GM19035 (cell line): ENCODE data around the gene NHP2.
A peak's percentile ranks its signal among the peaks of the same experiment; 100 is the strongest.
"Not testable (repeated sequence)": the region's sequence is repeated elsewhere in the genome, so short reads cannot be mapped to it uniquely, and the experiment has no call there.

ENCODE experiments used
- ATAC-seq: cut with Tn5 transposase; IDR thresholded peaks from one replicate; pipeline ENCODE4 v1.9.1; 2021; ENCODE audit not compliant: unreplicated experiment

The NHP2 gene

GRCh38 chr5:178153530-178154340 lies at the start of gene NHP2:
Gene NHP2 (minus strand): TSS chr5:178153885. CDS start chr5:178153817, 68 bp downstream.
- ATAC-seq: peak; percentile 99

- no peak for ATAC-seq
These were observed 48.9 kb upstream of the NHP2 start for GRCh38 chr5:178202541-178202940.

GRCh38 chr5:178201927-178202235 lies 48.2 kb upstream of the NHP2 start:
- no peak for ATAC-seq

GRCh38 chr5:178201221-178201926 lies 47.7 kb upstream of the NHP2 start:
- ATAC-seq: no peak

GRCh38 chr5:178199581-178200434 lies 46.1 kb upstream of the NHP2 start:
- ATAC-seq: no peak

GRCh38 chr5:178198706-178199105 lies 45.0 kb upstream of the NHP2 start:
- no peak for ATAC-seq

- ATAC-seq: not testable (repeated sequence)
These were observed 44.5 kb upstream of the NHP2 start for GRCh38 chr5:178198151-178198550.

GRCh38 chr5:178196986-178197385 lies 43.3 kb upstream of the NHP2 start:
- no peak for ATAC-seq

- ATAC-seq: no peak
These were observed 42.7 kb upstream of the NHP2 start for GRCh38 chr5:178196281-178196812.

- ATAC-seq: no peak
These were observed 40.3 kb upstream of the NHP2 start for GRCh38 chr5:178194026-178194425.

GRCh38 chr5:178193251-178193809 lies 39.6 kb upstream of the NHP2 start:
- no peak for ATAC-seq

- no peak for ATAC-seq
These were observed 39.1 kb upstream of the NHP2 start for GRCh38 chr5:178192787-178193186.

GRCh38 chr5:178192244-178192643 lies 38.6 kb upstream of the NHP2 start:
- no peak for ATAC-seq

GRCh38 chr5:178191661-178192060 lies 38.0 kb upstream of the NHP2 start:
- no peak for ATAC-seq

- no peak for ATAC-seq
These were observed 35.7 kb upstream of the NHP2 start for GRCh38 chr5:178189433-178189832.

- ATAC-seq: no peak
These were observed 33.3 kb upstream of the NHP2 start, which contains the start of gene GMCL2 for GRCh38 chr5:178187014-178187413. Gene GMCL2 (minus strand): TSS chr5:178187371. CDS start chr5:178187299, 72 bp downstream.

- ATAC-seq: no peak
These were observed 32.7 kb upstream of the NHP2 start for GRCh38 chr5:178186427-178186826.

- ATAC-seq: no peak
These were observed 28.6 kb upstream of the NHP2 start for GRCh38 chr5:178182158-178182876.

- ATAC-seq: no peak
These were observed 26.6 kb upstream of the NHP2 start for GRCh38 chr5:178180141-178180863.

- ATAC-seq: no peak
These were observed 23.9 kb upstream of the NHP2 start for GRCh38 chr5:178177569-178177968.
